PC-9 (cell line): ENCODE results near the gene UBR7. TPM values are rescaled to one million over a fixed set of nuclear protein-coding genes. Genes with fewer than 3 reads are reported as not detected.
A peak's percentile ranks its signal among the peaks of the same experiment; 100 is the strongest.

Experiments
- BruUV-seq: library from RNA; stranded (reverse); fragments of 400-500 nt; replicated peaks from 2 replicates; lab custom pipeline; 2021; lab: Mats Ljungman, UMichigan
- CTCF ChIA-PET: fragments of 300-600 bp; sonication (Branson Sonifier 250); formaldehyde crosslinking; loops from one replicate; lab custom pipeline; 2022; ENCODE audit warnings: antibody characterized with exemption; lab: Charles Lee
- POLR2A ChIA-PET: fragments of 300-600 bp; sonication (Branson Sonifier 250); formaldehyde crosslinking; loops from one replicate; lab custom pipeline; 2022; ENCODE audit warnings: antibody characterized with exemption; ENCODE audit not compliant: unreplicated experiment; lab: Charles Lee
- DNase-seq, 2 experiments: peaks; one replicate each; pipeline versions ENCODE4 v3.0.0 to v3.0.0-alpha.2; 2015 to 2022; ENCODE audit warnings: mixed read lengths in 1 of 2
- H2AFZ ChIP-seq: fragments of 200-600 bp; sonication (generic); 2 replicates; pipeline ENCODE4 v1.8.1; 2017; ENCODE audit warnings: antibody characterized with exemption
- H3F3A ChIP-seq: fragments of 200-600 bp; sonication (generic); 2 replicates; pipeline ENCODE4 v1.8.1; 2017; ENCODE audit warnings: antibody characterized with exemption, mild to moderate bottlenecking, low read depth; ENCODE audit not compliant: insufficient read depth
- H3K27ac ChIP-seq: fragments of 200-600 bp; sonication (generic); 2 replicates; pipeline ENCODE4 v1.6.1; 2016; ENCODE audit warnings: mixed run types
- H3K27me3 ChIP-seq: fragments of 200-600 bp; sonication (generic); 2 replicates; pipeline ENCODE4 v1.6.1; 2016; ENCODE audit warnings: low read depth, mixed run types; ENCODE audit not compliant: insufficient read depth
- H3K36me3 ChIP-seq: fragments of 200-600 bp; sonication (generic); 2 replicates; pipeline ENCODE4 v1.6.1; 2016; ENCODE audit warnings: low read depth, mixed run types
- H3K4me1 ChIP-seq: fragments of 200-600 bp; sonication (generic); replicated peaks from 2 replicates; pipeline ENCODE4 v1.6.1; 2016; ENCODE audit warnings: mixed run types; ENCODE audit not compliant: insufficient read depth
- H3K4me2 ChIP-seq: fragments of 200-600 bp; sonication (generic); 2 replicates; pipeline ENCODE4 v1.6.1; 2017; ENCODE audit warnings: mixed run types
- H3K4me3 ChIP-seq: fragments of 200-600 bp; sonication (generic); 2 replicates; pipeline ENCODE4 v1.6.1; 2016; ENCODE audit warnings: mixed run types
- H3K79me2 ChIP-seq: fragments of 200-600 bp; sonication (generic); 2 replicates; pipeline ENCODE4 v1.6.1; 2017; ENCODE audit warnings: low read depth, mixed run types
- H3K9me2 ChIP-seq: fragments of 200-600 bp; sonication (generic); 2 replicates; pipeline ENCODE4 v1.8.1; 2017; ENCODE audit warnings: mild to moderate bottlenecking; ENCODE audit not compliant: insufficient read depth
- H3K9me3 ChIP-seq: fragments of 200-600 bp; sonication (generic); 2 replicates; pipeline ENCODE4 v1.8.1; 2016; ENCODE audit warnings: low read depth; ENCODE audit not compliant: insufficient read depth
- H4K20me1 ChIP-seq: fragments of 200-600 bp; sonication (generic); 2 replicates; pipeline ENCODE4 v1.8.1; 2017; ENCODE audit not compliant: insufficient read depth
- EZH2 ChIP-seq: fragments of 200-600 bp; sonication (generic); IDR thresholded peaks from 2 replicates; pipeline ENCODE4 v1.8.0; 2017; ENCODE audit warnings: antibody characterized with exemption, low read depth
- intact Hi-C: fragments of 100-400 bp; cut with micrococcal nuclease; formaldehyde crosslinking; loops from one replicate; pipeline ENCODE4 v1.10.0; 2022; ENCODE audit not compliant: unreplicated experiment
- total RNA-seq: library from RNA; stranded (reverse); gene quantifications from 2 replicates; pipeline ENCODE4 v1.2.3, GENCODE V29; 2021
- TF ChIP-seq, protein P1 (sequence below): fragments of 200-600 bp; sonication (generic); conservative IDR thresholded peaks from 2 replicates; pipeline ENCODE4 v1.6.1; 2017; ENCODE audit warnings: mixed run types, antibody characterized with exemption, mild to moderate bottlenecking, moderate library complexity

The UBR7 gene
- total RNA-seq, 1 experiment from 2014 or later: 14.3 TPM

DNA sequence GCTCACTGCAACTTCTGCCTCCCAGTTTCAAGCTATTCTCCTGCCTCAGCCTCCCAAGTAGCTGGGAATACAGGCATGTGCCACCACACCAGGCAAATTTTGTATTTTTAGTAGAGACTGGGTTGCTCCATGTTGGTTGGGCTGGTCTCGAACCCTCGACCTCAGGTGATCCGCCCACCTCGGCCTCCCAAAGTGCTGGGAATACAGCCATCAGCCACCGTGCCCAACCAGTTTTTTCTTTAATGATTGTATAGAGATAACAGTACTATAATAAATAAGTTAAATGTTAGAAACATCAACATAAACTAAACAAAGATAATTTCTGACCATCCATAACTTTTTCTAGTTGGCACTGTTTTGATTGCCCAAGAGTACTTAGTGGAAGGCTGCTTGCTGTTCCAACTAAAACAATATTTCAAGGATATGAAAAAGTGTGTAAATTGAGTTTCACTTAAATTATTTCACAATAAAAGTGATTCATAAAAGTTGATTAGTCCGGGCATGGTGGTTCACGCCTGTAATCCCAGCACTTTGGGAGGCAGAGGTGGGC, 5.8 kb upstream of the UBR7 start:
- intact Hi-C loops: no loop called here
- no peak overlapping the region for H3K27ac ChIP-seq
- no peaks in the 10 kb centered on the region for H3K9me2 ChIP-seq
- no peak overlapping the region for H2AFZ ChIP-seq
- DNase-seq: no peak
- H3K4me1 ChIP-seq: peaks cover 9% of the 10 kb centered on the region
- H3K9me3 ChIP-seq: no peaks in the 10 kb centered on the region
- H3K27me3 ChIP-seq: no peaks in the 10 kb centered on the region
- peaks cover 23% of the 10 kb centered on the region for H3K79me2 ChIP-seq
- H3K4me3 ChIP-seq: no peak overlapping the region
- TF ChIP-seq, protein P1, sequence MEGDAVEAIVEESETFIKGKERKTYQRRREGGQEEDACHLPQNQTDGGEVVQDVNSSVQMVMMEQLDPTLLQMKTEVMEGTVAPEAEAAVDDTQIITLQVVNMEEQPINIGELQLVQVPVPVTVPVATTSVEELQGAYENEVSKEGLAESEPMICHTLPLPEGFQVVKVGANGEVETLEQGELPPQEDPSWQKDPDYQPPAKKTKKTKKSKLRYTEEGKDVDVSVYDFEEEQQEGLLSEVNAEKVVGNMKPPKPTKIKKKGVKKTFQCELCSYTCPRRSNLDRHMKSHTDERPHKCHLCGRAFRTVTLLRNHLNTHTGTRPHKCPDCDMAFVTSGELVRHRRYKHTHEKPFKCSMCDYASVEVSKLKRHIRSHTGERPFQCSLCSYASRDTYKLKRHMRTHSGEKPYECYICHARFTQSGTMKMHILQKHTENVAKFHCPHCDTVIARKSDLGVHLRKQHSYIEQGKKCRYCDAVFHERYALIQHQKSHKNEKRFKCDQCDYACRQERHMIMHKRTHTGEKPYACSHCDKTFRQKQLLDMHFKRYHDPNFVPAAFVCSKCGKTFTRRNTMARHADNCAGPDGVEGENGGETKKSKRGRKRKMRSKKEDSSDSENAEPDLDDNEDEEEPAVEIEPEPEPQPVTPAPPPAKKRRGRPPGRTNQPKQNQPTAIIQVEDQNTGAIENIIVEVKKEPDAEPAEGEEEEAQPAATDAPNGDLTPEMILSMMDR: no peak
- no peak for TF ChIP-seq EZH2
- H3K36me3 ChIP-seq: no peaks in the 10 kb centered on the region; the same call in 1 of the 2 replicates
- CTCF ChIA-PET: interaction anchor here (0.5 kb wide), 1 partner anchor 96 kb away, joined by 6 read pairs; no protein-coding TSS in a partner anchor
- no TSS peak for BruUV-seq
- POLR2A ChIA-PET: no interaction called here
- peaks cover 9% of the 10 kb centered on the region; the same call in 1 of the 2 replicates for H3F3A ChIP-seq
- H4K20me1 ChIP-seq: no peaks in the 10 kb centered on the region
- no peak overlapping the region for H3K4me2 ChIP-seq

DNA sequence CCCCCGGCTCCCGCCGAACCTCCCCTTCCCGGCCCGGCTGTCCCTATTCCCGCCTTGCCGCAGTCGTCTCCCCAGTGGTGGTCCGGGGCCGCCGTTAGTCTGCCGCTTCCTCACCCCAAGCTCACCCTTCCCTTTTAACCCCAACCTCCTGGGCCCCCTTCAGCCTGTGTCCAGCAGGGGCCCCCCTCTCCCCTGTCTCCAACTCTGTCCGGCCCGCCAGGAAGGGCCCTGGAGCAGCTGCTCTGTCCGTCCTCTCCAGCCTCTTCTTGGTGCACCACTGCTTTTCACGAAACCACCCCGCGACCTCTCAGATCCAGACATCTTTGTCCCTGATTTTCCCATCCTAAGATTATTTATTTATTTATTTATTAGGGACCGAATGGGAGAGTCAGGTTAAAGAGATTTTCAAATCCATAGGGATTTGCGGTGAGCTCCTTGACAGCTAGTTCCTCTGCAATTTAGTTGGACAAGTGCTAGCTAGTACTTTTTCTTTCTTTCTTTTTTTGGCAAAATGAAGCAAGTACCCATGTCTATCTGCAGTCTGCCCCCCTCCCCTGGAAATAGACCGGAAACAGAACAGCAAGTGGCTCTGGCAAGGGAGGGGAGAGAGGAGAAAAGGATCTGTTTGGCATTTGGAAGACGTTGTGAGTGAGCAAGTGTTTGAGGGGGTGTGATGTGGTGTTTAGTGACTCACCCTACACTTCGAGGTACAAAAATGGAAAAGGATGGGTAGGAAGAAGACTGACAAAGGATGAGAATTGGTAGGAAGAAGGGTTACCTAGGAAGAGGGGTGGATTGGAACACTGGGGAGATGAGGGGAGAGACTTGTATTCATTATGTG, 632 bp downstream of the UBR7 start:
- Histone ChIP-seq H3K79me2 (peaks cover 38% of the 10 kb centered on the region), H4K20me1 (no peaks in the 10 kb centered on the region), H2AFZ (peak overlapping the region; percentile 100), H3K27me3 (no peaks in the 10 kb centered on the region), H3K4me3 (peak overlapping the region; percentile 100), H3K27ac (no peak overlapping the region), H3K4me1 (peaks cover 23% of the 10 kb centered on the region), H3F3A (peaks cover 8% of the 10 kb centered on the region), H3K4me2 (peak overlapping the region; percentile 86), H3K9me2 (no peaks in the 10 kb centered on the region), H3K36me3 (no peaks in the 10 kb centered on the region; the same call in 1 of the 2 replicates), H3K9me3 (no peaks in the 10 kb centered on the region)
- CTCF ChIA-PET: interaction anchor here (0.9 kb wide), 1 partner anchor 139 kb away, joined by 3 read pairs; the partner anchor contains the start of gene COX8C
- peak; percentile 49 to 51 for DNase-seq
- TSS peak; percentile 41 for BruUV-seq
- POLR2A ChIA-PET: interaction anchor here (0.6 kb wide), 1 partner anchor 583 kb away, joined by 5 read pairs; no protein-coding TSS in a partner anchor
- intact Hi-C loops: loop anchor here (1.0 to 5.0 kb wide), 3 partner anchors 23 to 412 kb away; partner anchors contain the start of genes LYSET and MOAP1
- TF ChIP-seq EZH2: no peak
- TF ChIP-seq, protein P1: peak; percentile 52; the same call in 1 of the 2 replicates

DNA sequence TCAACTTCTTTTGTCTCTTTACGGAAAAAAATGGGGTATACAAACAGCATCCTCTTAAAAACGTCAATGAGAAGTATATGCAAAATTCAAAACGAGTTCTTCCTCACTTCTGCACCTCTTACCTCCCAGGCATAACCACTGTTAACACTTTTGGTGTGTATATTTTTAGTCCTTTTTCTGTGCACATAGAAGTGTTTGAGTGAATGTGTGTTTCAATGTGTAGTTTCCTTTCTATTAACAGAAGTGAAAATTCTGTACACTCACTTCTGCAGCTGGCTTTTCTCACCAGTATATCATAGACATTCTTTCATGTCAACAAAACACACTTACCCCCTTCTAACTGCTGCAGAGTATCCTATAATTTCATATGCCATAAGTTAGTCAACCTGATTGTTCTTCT, 5.4 kb downstream of the UBR7 start:
- POLR2A ChIA-PET: no interaction called here
- Histone ChIP-seq H3K4me2 (no peak overlapping the region), H3K4me1 (peaks cover 13% of the 10 kb centered on the region; the same call in 1 of the 2 replicates), H3K36me3 (peaks cover 4% of the 10 kb centered on the region; the same call in 1 of the 2 replicates), H3F3A (no peaks in the 10 kb centered on the region), H3K4me3 (no peak overlapping the region), H3K9me2 (no peaks in the 10 kb centered on the region), H3K9me3 (no peaks in the 10 kb centered on the region), H3K79me2 (peaks cover 14% of the 10 kb centered on the region; the same call in 1 of the 2 replicates), H2AFZ (no peak overlapping the region), H3K27me3 (no peaks in the 10 kb centered on the region), H3K27ac (no peak overlapping the region), H4K20me1 (no peaks in the 10 kb centered on the region)
- no TSS peak for BruUV-seq
- no peak for TF ChIP-seq EZH2
- TF ChIP-seq, protein P1: no peak
- intact Hi-C loops: no loop called here
- DNase-seq: no peak
- CTCF ChIA-PET: no interaction called here
